GM12873 (cell line): Measurements from ENCODE around the gene OR52I1.

ENCODE experiments used
- CTCF ChIP-seq: IDR thresholded peaks from 2 replicates; pipeline ENCODE4 v1.5.1; 2012; ENCODE audit warnings: low read depth, mild to moderate bottlenecking, moderate library complexity, low read length, control low read depth; ENCODE audit not compliant: insufficient read depth; ENCODE audit errors: missing control alignments

The OR52I1 gene

GRCh38 chr11:4642043-4642442, 48.2 kb downstream of the OR52I1 start:
- no peak for TF ChIP-seq CTCF

GRCh38 chr11:4643076-4643475, 49.2 kb downstream of the OR52I1 start:
- no peak for TF ChIP-seq CTCF

- TF ChIP-seq CTCF: no peak
Measured at GRCh38 chr11:4643682-4644081, 49.8 kb downstream of the OR52I1 start, which contains the start of gene OR51E1. TSS of gene OR51E1 (plus strand) at chr11:4643982. CDS start at chr11:4652527, 8,545 bp downstream.

GRCh38 chr11:4644233-4644632, 50.4 kb downstream of the OR52I1 start:
- TF ChIP-seq CTCF: no peak
